HK-2 (cell line): Measurements from ENCODE around the gene RPS4Y2.

ENCODE experiments used
- DNase-seq: peaks from one replicate; pipeline ENCODE4 v3.0.0-alpha.2; 2018; ENCODE audit not compliant: unreplicated experiment

RPS4Y2 gene

GRCh38 chrY:20755808-20756207 is at the start of gene RPS4Y2:
TSS of gene RPS4Y2 (plus strand) at chrY:20756108. CDS start at chrY:20756164, 56 bp downstream.
- no peak for DNase-seq

- DNase-seq: no peak
Observed at GRCh38 chrY:20714391-20714790, 41.5 kb upstream of the RPS4Y2 start.

GRCh38 chrY:20726184-20726907 is 29.6 kb upstream of the RPS4Y2 start:
- no peak for DNase-seq

- no peak for DNase-seq
Observed at GRCh38 chrY:20735200-20735599, 20.7 kb upstream of the RPS4Y2 start.

- DNase-seq: no peak
Observed at GRCh38 chrY:20739806-20740205, 16.1 kb upstream of the RPS4Y2 start.

GRCh38 chrY:20740609-20741008 is 15.3 kb upstream of the RPS4Y2 start:
- DNase-seq: no peak

- no peak for DNase-seq
Observed at GRCh38 chrY:20745060-20745459, 10.8 kb upstream of the RPS4Y2 start.

GRCh38 chrY:20746919-20747318 is 9.0 kb upstream of the RPS4Y2 start:
- no peak for DNase-seq

GRCh38 chrY:20763869-20764268 is 8.0 kb downstream of the RPS4Y2 start:
- no peak for DNase-seq

GRCh38 chrY:20765117-20765516 is 9.2 kb downstream of the RPS4Y2 start:
- DNase-seq: no peak

GRCh38 chrY:20770755-20771154 is 14.8 kb downstream of the RPS4Y2 start:
- no peak for DNase-seq

GRCh38 chrY:20776104-20776503 is 20.2 kb downstream of the RPS4Y2 start:
- no peak for DNase-seq

GRCh38 chrY:20780104-20780654 is 24.3 kb downstream of the RPS4Y2 start:
- no peak for DNase-seq

GRCh38 chrY:20780776-20781175 is 24.9 kb downstream of the RPS4Y2 start:
- DNase-seq: no peak

- no peak for DNase-seq
Observed at GRCh38 chrY:20781408-20781807, 25.5 kb downstream of the RPS4Y2 start.

- DNase-seq: no peak
Observed at GRCh38 chrY:20784965-20785364, 29.1 kb downstream of the RPS4Y2 start.

- DNase-seq: no peak
Observed at GRCh38 chrY:20787076-20787475, 31.2 kb downstream of the RPS4Y2 start.

- DNase-seq: no peak
Observed at GRCh38 chrY:20798351-20799049, 42.6 kb downstream of the RPS4Y2 start.

- DNase-seq: no peak
Observed at GRCh38 chrY:20802659-20803058, 46.8 kb downstream of the RPS4Y2 start.

- no peak for DNase-seq
Observed at GRCh38 chrY:20806243-20806642, 50.3 kb downstream of the RPS4Y2 start.

GRCh38 chrY:20813459-20813858 is 57.6 kb downstream of the RPS4Y2 start:
- no peak for DNase-seq

- DNase-seq: no peak
Observed at GRCh38 chrY:20814794-20815193, 58.9 kb downstream of the RPS4Y2 start.

- DNase-seq: no peak
Observed at GRCh38 chrY:20817067-20817466, 61.2 kb downstream of the RPS4Y2 start.
